Heart left ventricle (tissue), 13 donors: ENCODE data around the gene EXOC2.

Source experiments
- CTCF ChIP-seq, 12 donors: fragments of 200-600 bp; sonication (generic) in 4 of 12; IDR thresholded peaks; one replicate each; pipeline versions ENCODE4 v1.5.0 to v1.8.0; 2018 to 2022; ENCODE audit warnings: antibody characterized with exemption in 12 of 12, mild to moderate bottlenecking in 5 of 12
- POLR2A ChIP-seq, 2 donors: fragments of 450-650 bp; IDR thresholded peaks; one replicate each; pipeline ENCODE4 v1.6.1; 2017; ENCODE audit warnings: antibody characterized with exemption in 2 of 2, mild to moderate bottlenecking in 2 of 2, moderate library complexity in 2 of 2
- donor health status: ischemic (EF 13 %, LVEDD 7.1; RV severe dilation, severe dysfunction).
- donor health status: DM: no; HTN: yes; CAD: no.
- donor health status: DM: no; HTN: no; CAD: no.
- donor health status: ischemic (EF 25% LVEDD 6.9; RV normal size, moderate dysfunction).
- donor health status: ischemic (EF 25% LVEDD 5.7; RV mildly dilated, moderate dysfunction).
- donor health status: ischemic (EF 35%, LVEDD 5.7; RV mildly dilated, moderate dysfunction).
- donor health status: nonischemic (EF 11% LVEDD 7.7; RV severe dilation, severe dysfunction).
- donor health status: DM: yes; HTN: yes; CAD: no.
- donor health status: PGD.
- donor health status: ischemic (EF 29% LVEDD 5.4; RV normal size, mild dysfunction).
- donor health status: nonischemic (EF 23%, LVEDD 6.1; RV moderate dilation, normal function).

DNA sequence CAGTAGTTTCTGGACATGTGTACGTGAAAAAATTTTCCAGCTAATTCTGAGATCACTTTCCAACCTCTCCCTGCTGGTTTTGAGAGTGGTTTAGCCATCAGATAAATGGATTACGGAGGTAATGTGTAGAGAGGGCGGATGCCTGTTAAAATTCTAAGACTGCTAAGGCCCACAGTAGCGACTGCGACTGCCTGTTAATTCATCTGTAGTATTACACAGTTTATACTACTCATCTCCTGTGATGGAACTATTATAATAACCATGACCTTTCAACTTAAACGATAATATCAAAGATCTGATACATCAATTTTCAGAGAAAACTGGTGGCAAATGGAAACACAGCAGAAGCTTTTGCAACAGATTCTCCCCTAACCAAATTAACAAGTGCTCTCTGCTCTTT is 199.1 kb downstream of the EXOC2 start:
- TF ChIP-seq CTCF (IDR thresholded peaks at IDR 0.05): no peak
- no peak for TF ChIP-seq POLR2A (IDR thresholded peaks at IDR 0.05)
